HG02943 (cell line): Measurements from ENCODE around the gene APC.

ENCODE experiments used
- ATAC-seq: cut with Tn5 transposase; IDR thresholded peaks from one replicate; pipeline ENCODE4 v1.9.1; 2021; ENCODE audit warnings: mild to moderate bottlenecking, low read depth, moderate library complexity; ENCODE audit not compliant: unreplicated experiment

Gene APC

GRCh38 chr5:112776301-112776856 lies 38.7 kb downstream of the APC start:
- no peak for ATAC-seq

- ATAC-seq, result no peak
These were observed 41.8 kb downstream of the APC start for GRCh38 chr5:112779531-112779930.

- no peak for ATAC-seq
These were observed 47.0 kb downstream of the APC start for GRCh38 chr5:112784726-112785125.

- ATAC-seq, result no peak
These were observed 49.6 kb downstream of the APC start for GRCh38 chr5:112787261-112787660.

- ATAC-seq, result no peak
These were observed 50.2 kb downstream of the APC start for GRCh38 chr5:112787896-112788295.

- no peak for ATAC-seq
These were observed 55.5 kb downstream of the APC start for GRCh38 chr5:112793201-112793600.

- ATAC-seq, result no peak
These were observed 56.7 kb downstream of the APC start for GRCh38 chr5:112794410-112794809.

GRCh38 chr5:112795342-112795741 lies 57.7 kb downstream of the APC start:
- no peak for ATAC-seq

- ATAC-seq, result no peak
These were observed 58.4 kb downstream of the APC start for GRCh38 chr5:112795944-112796678.

GRCh38 chr5:112799661-112800060 lies 62.0 kb downstream of the APC start:
- ATAC-seq, result no peak

- ATAC-seq, result no peak
These were observed 63.2 kb downstream of the APC start for GRCh38 chr5:112800891-112801290.

GRCh38 chr5:112811023-112811422 lies 73.3 kb downstream of the APC start:
- no peak for ATAC-seq

- no peak for ATAC-seq
These were observed 74.9 kb downstream of the APC start for GRCh38 chr5:112812549-112812948.

- no peak for ATAC-seq
These were observed 82.6 kb downstream of the APC start for GRCh38 chr5:112820246-112820645.

GRCh38 chr5:112822456-112822855 lies 84.8 kb downstream of the APC start:
- no peak for ATAC-seq

GRCh38 chr5:112823181-112823580 lies 85.5 kb downstream of the APC start:
- ATAC-seq, result no peak

GRCh38 chr5:112823656-112824055 lies 86.0 kb downstream of the APC start:
- no peak for ATAC-seq

- no peak for ATAC-seq
These were observed 86.5 kb downstream of the APC start for GRCh38 chr5:112824197-112824596.

- ATAC-seq, result no peak
These were observed 92.7 kb downstream of the APC start for GRCh38 chr5:112830378-112830777.

GRCh38 chr5:112833971-112834370 lies 96.3 kb downstream of the APC start:
- ATAC-seq, result no peak

GRCh38 chr5:112844489-112844888 lies 106.8 kb downstream of the APC start:
- ATAC-seq, result no peak

GRCh38 chr5:112846556-112846955 lies 108.9 kb downstream of the APC start:
- ATAC-seq, result no peak
